Lower leg skin (tissue), 3 donors: ENCODE measurements around the gene YIF1B.

Experiments
- POLR2A ChIP-seq, 2 donors: fragments of 450-650 bp; IDR thresholded peaks; one replicate each; pipeline ENCODE4 v1.6.1; 2016 to 2017; ENCODE audit warnings: antibody characterized with exemption in 2 of 2, mild to moderate bottlenecking in 1 of 2, moderate library complexity in 1 of 2
- TF ChIP-seq, protein P1 (sequence below), 3 donors: fragments of 450-650 bp; IDR thresholded peaks; one replicate each; pipeline ENCODE4 v1.5.1; 2016; ENCODE audit warnings: antibody characterized with exemption in 3 of 3, mild to moderate bottlenecking in 3 of 3, moderate library complexity in 2 of 3

DNA sequence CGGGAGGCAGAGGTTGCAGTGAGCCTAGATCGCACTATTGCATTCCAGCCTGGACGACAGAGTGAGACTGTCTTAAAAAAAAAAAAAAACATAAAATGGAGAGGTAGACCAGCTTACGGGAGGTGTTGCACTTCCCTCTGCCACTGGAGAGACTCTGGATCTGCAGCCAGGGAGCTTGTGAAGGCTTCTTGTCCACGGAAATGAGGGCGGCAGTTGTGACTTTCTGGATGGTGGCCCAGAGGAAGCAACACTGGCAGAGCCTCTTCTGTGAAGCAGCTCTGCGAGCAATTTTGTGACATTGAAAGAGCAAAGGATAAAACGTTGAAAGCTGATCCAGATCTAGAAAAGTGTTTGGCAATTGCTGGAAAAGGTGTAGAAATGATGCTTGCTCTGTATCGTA lies 41.0 kb downstream of the YIF1B start:
- TF ChIP-seq, protein P1, sequence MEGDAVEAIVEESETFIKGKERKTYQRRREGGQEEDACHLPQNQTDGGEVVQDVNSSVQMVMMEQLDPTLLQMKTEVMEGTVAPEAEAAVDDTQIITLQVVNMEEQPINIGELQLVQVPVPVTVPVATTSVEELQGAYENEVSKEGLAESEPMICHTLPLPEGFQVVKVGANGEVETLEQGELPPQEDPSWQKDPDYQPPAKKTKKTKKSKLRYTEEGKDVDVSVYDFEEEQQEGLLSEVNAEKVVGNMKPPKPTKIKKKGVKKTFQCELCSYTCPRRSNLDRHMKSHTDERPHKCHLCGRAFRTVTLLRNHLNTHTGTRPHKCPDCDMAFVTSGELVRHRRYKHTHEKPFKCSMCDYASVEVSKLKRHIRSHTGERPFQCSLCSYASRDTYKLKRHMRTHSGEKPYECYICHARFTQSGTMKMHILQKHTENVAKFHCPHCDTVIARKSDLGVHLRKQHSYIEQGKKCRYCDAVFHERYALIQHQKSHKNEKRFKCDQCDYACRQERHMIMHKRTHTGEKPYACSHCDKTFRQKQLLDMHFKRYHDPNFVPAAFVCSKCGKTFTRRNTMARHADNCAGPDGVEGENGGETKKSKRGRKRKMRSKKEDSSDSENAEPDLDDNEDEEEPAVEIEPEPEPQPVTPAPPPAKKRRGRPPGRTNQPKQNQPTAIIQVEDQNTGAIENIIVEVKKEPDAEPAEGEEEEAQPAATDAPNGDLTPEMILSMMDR (IDR thresholded peaks at IDR 0.05): no peak
- TF ChIP-seq POLR2A (IDR thresholded peaks at IDR 0.05): no peak
